ENCODE data around the gene RALB. TPM values are rescaled to one million over a fixed set of nuclear protein-coding genes. Genes with fewer than 3 reads are reported as not detected.

RALB gene
- polyA plus RNA-seq, 1 of the 3 experiments (the other 2 are of a cell fraction) = 37.2 TPM

DNA sequence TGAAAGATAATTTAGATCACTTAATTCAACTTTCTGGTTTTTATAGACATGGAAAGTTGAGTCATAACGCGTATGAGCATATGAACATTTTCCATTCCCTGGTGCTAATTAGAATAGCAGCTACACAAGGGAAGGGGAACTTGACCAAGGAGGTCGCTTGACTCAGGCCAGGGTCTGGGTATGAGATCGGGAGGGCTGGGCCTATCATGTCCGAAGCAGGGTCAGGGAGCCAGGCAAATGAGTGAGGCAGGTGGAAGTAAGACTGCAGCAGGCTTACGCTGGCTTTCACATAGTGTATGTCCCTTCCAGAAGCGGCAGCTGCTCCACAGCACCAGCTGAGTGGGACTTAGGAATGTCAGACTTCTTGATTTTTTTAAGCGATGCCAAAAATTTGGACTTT is 14.7 kb downstream of the RALB start:
- Histone ChIP-seq H3K27me3 (ENCODE audit: insufficient read depth) (no peaks in the 10 kb centered on the region), H3K9me3 (no peaks in the 10 kb centered on the region), H4K20me1 (ENCODE audit: insufficient read depth) (peaks cover 50% of the 10 kb centered on the region), H3K27ac (ENCODE audit: low read depth in 2 of 2, low read length in 1 of 2) (no peak overlapping the region), H3K4me3 (ENCODE audit: low read depth in 2 of 2, low read length in 1 of 2) (no peak overlapping the region), H3K4me2 (no peak overlapping the region), H3K36me3 (replicated peaks in 1 of 2; ENCODE audit: control insufficient read depth in 1 of 2, insufficient read depth in 2 of 2, low read length in 1 of 2) (peaks cover 0 to 6% of the 10 kb centered on the region in 2 experiments), H3K79me2 (ENCODE audit: insufficient read depth) (peaks cover 100% of the 10 kb centered on the region), H3K9ac (no peak overlapping the region), H2AFZ (ENCODE audit: low read depth) (no peak overlapping the region), H3K9me2 (no peaks in the 10 kb centered on the region), H3K4me1 (ENCODE audit: control insufficient read depth in 1 of 2, insufficient read depth in 2 of 2, low read depth in 1 of 2, low read length in 1 of 2) (no peaks in the 10 kb centered on the region), H3F3A (replicated peaks; ENCODE audit: insufficient read depth) (no peaks in the 10 kb centered on the region)
- 98% methylated on average over 8 of the region's 8 CpGs for WGBS (ENCODE audit: low lambda C conversion rate)
- ChIA-PET CTCF (interaction anchor here (1.0 kb wide), 1 partner anchor 35 kb away, joined by 4 read pairs; no protein-coding TSS in a partner anchor), POLR2A (no interaction called here)
- TF ChIP-seq, protein P1, sequence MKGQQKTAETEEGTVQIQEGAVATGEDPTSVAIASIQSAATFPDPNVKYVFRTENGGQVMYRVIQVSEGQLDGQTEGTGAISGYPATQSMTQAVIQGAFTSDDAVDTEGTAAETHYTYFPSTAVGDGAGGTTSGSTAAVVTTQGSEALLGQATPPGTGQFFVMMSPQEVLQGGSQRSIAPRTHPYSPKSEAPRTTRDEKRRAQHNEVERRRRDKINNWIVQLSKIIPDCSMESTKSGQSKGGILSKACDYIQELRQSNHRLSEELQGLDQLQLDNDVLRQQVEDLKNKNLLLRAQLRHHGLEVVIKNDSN (IDR thresholded peaks at IDR 0.05; ENCODE audit: borderline replicate concordance, low read depth) = no peak
- TF ChIP-seq, protein P2, sequence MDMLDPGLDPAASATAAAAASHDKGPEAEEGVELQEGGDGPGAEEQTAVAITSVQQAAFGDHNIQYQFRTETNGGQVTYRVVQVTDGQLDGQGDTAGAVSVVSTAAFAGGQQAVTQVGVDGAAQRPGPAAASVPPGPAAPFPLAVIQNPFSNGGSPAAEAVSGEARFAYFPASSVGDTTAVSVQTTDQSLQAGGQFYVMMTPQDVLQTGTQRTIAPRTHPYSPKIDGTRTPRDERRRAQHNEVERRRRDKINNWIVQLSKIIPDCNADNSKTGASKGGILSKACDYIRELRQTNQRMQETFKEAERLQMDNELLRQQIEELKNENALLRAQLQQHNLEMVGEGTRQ (IDR thresholded peaks at IDR 0.05; ENCODE audit: borderline replicate concordance, low read depth, low read length) = no peak
- DNase-seq = no peak

DNA sequence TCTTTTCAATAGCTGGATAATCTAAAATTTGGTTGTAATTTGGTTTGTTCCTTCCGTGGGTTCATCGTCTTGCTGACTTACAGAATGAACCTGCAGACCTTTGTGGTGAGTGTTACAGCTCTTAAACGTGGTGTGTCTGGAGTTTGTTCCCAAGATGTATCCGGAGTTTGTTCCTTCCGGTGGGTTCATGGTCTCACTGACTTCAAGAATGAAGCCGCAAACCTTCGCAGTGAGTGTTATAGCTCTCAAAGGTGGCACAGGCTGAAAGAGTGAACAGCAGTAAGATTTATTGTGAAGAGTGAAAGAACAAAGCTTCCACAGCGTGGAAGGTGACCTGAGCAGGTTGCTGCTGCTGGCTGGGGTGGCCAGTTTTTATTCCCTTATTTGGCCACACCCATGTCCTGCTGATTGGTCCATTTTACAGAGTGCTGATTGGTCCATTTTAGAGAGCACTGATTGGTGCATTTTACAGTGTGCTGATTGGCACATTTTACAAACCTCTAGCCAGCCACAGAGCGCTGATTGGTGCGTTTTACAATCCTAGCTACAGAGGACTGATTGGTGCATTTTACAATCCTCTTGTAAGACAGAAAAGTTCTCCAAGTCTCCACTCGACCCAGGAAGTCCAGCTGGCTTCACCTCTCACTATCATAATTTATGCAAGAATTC is 16.6 kb downstream of the RALB start:
- H3K27ac ChIP-seq (ENCODE audit: low read depth in 2 of 2, low read length in 1 of 2) = no peak overlapping the region
- no peak for DNase-seq
- ChIA-PET CTCF (no interaction called here), POLR2A (no interaction called here)
- H3F3A ChIP-seq (replicated peaks; ENCODE audit: insufficient read depth) = no peaks in the 10 kb centered on the region
- H4K20me1 ChIP-seq (ENCODE audit: insufficient read depth) = peaks cover 33% of the 10 kb centered on the region; the same call in 1 of the 2 replicates
- H3K27me3 ChIP-seq (ENCODE audit: insufficient read depth) = no peaks in the 10 kb centered on the region
- 91% methylated on average over 11 of the region's 11 CpGs for WGBS (ENCODE audit: low lambda C conversion rate)
- no peak overlapping the region for H3K4me2 ChIP-seq
- no peaks in the 10 kb centered on the region for H3K9me2 ChIP-seq
- peaks cover 0 to 2% of the 10 kb centered on the region in 2 experiments; a peak in 1 of 4 replicates for H3K4me1 ChIP-seq (ENCODE audit: control insufficient read depth in 1 of 2, insufficient read depth in 2 of 2, low read depth in 1 of 2, low read length in 1 of 2)
- TF ChIP-seq, protein P3, sequence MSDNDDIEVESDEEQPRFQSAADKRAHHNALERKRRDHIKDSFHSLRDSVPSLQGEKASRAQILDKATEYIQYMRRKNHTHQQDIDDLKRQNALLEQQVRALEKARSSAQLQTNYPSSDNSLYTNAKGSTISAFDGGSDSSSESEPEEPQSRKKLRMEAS (IDR thresholded peaks at IDR 0.05; ENCODE audit: low read depth) = no peak
- TF ChIP-seq, protein P4, sequence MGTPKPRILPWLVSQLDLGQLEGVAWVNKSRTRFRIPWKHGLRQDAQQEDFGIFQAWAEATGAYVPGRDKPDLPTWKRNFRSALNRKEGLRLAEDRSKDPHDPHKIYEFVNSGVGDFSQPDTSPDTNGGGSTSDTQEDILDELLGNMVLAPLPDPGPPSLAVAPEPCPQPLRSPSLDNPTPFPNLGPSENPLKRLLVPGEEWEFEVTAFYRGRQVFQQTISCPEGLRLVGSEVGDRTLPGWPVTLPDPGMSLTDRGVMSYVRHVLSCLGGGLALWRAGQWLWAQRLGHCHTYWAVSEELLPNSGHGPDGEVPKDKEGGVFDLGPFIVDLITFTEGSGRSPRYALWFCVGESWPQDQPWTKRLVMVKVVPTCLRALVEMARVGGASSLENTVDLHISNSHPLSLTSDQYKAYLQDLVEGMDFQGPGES (IDR thresholded peaks at IDR 0.05; ENCODE audit: low read depth, low read length) = no peak
- TF ChIP-seq RCOR1 (IDR thresholded peaks at IDR 0.05; ENCODE audit: low read length) = no peak
- TF ChIP-seq SMC3 (IDR thresholded peaks at IDR 0.05; ENCODE audit: low read depth, low read length) = no peak
- TF ChIP-seq, protein P1 (IDR thresholded peaks at IDR 0.05; ENCODE audit: borderline replicate concordance, low read depth) = no peak
- TF ChIP-seq RXRA (IDR thresholded peaks at IDR 0.05; ENCODE audit: borderline replicate concordance, low read depth) = no peak
- no peak for TF ChIP-seq MXI1 (IDR thresholded peaks at IDR 0.05; ENCODE audit: low read depth, low read length)
- TF ChIP-seq FOXM1 (IDR thresholded peaks at IDR 0.05; ENCODE audit: low read depth) = no peak
- TF ChIP-seq, protein P5, sequence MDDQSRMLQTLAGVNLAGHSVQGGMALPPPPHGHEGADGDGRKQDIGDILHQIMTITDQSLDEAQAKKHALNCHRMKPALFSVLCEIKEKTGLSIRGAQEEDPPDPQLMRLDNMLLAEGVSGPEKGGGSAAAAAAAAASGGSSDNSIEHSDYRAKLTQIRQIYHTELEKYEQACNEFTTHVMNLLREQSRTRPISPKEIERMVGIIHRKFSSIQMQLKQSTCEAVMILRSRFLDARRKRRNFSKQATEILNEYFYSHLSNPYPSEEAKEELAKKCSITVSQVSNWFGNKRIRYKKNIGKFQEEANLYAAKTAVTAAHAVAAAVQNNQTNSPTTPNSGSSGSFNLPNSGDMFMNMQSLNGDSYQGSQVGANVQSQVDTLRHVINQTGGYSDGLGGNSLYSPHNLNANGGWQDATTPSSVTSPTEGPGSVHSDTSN (IDR thresholded peaks at IDR 0.05) = no peak
- TF ChIP-seq, protein P6, sequence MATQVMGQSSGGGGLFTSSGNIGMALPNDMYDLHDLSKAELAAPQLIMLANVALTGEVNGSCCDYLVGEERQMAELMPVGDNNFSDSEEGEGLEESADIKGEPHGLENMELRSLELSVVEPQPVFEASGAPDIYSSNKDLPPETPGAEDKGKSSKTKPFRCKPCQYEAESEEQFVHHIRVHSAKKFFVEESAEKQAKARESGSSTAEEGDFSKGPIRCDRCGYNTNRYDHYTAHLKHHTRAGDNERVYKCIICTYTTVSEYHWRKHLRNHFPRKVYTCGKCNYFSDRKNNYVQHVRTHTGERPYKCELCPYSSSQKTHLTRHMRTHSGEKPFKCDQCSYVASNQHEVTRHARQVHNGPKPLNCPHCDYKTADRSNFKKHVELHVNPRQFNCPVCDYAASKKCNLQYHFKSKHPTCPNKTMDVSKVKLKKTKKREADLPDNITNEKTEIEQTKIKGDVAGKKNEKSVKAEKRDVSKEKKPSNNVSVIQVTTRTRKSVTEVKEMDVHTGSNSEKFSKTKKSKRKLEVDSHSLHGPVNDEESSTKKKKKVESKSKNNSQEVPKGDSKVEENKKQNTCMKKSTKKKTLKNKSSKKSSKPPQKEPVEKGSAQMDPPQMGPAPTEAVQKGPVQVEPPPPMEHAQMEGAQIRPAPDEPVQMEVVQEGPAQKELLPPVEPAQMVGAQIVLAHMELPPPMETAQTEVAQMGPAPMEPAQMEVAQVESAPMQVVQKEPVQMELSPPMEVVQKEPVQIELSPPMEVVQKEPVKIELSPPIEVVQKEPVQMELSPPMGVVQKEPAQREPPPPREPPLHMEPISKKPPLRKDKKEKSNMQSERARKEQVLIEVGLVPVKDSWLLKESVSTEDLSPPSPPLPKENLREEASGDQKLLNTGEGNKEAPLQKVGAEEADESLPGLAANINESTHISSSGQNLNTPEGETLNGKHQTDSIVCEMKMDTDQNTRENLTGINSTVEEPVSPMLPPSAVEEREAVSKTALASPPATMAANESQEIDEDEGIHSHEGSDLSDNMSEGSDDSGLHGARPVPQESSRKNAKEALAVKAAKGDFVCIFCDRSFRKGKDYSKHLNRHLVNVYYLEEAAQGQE (IDR thresholded peaks at IDR 0.05; ENCODE audit: low read depth, low read length) = no peak
- no peak for TF ChIP-seq FOSL2 (IDR thresholded peaks at IDR 0.05; ENCODE audit: borderline replicate concordance, low read depth)
- TF ChIP-seq, protein P7, sequence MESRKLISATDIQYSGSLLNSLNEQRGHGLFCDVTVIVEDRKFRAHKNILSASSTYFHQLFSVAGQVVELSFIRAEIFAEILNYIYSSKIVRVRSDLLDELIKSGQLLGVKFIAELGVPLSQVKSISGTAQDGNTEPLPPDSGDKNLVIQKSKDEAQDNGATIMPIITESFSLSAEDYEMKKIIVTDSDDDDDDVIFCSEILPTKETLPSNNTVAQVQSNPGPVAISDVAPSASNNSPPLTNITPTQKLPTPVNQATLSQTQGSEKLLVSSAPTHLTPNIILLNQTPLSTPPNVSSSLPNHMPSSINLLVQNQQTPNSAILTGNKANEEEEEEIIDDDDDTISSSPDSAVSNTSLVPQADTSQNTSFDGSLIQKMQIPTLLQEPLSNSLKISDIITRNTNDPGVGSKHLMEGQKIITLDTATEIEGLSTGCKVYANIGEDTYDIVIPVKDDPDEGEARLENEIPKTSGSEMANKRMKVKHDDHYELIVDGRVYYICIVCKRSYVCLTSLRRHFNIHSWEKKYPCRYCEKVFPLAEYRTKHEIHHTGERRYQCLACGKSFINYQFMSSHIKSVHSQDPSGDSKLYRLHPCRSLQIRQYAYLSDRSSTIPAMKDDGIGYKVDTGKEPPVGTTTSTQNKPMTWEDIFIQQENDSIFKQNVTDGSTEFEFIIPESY (IDR thresholded peaks at IDR 0.05; ENCODE audit: borderline replicate concordance, low read depth) = no peak
- H3K9ac ChIP-seq = no peak overlapping the region
- H2AFZ ChIP-seq (ENCODE audit: low read depth) = no peak overlapping the region
- H3K79me2 ChIP-seq (ENCODE audit: insufficient read depth) = peaks cover 100% of the 10 kb centered on the region
- H3K9me3 ChIP-seq = no peaks in the 10 kb centered on the region
- no peak overlapping the region for H3K4me3 ChIP-seq (ENCODE audit: low read depth in 2 of 2, low read length in 1 of 2)
- peaks cover 0 to 14% of the 10 kb centered on the region in 2 experiments for H3K36me3 ChIP-seq (replicated peaks in 1 of 2; ENCODE audit: control insufficient read depth in 1 of 2, insufficient read depth in 2 of 2, low read length in 1 of 2)

Data from SK-N-SH (cell line).